Peyer's patch (tissue), 4 donors: ENCODE data around the gene COL13A1. TPM values are rescaled to one million over a fixed set of nuclear protein-coding genes. Genes with fewer than 3 reads are reported as not detected.

Experiments used
- DNase-seq, 3 donors: peaks; one replicate each; pipeline ENCODE4 v3.0.0-alpha.2; 2017 to 2019
- H3K27ac ChIP-seq, 4 donors: fragments of 200-600 bp; sonication (generic); one replicate each; pipeline ENCODE4 v1.5.1; 2016 to 2019
- H3K27me3 ChIP-seq, 2 donors: fragments of 200-600 bp; sonication (generic); one replicate each; pipeline ENCODE4 v1.5.1; 2019
- H3K36me3 ChIP-seq, 3 donors: fragments of 200-600 bp; sonication (generic); one replicate each; pipeline ENCODE4 v1.5.1; 2016 to 2019
- H3K4me1 ChIP-seq, 4 donors: fragments of 200-600 bp; sonication (generic); one replicate each; pipeline ENCODE4 v1.5.1; 2016 to 2019
- H3K4me3 ChIP-seq, 4 donors: fragments of 200-600 bp; sonication (generic); 1 replicate in 3 of 4; 2 replicates in 1 of 4; pipeline ENCODE4 v1.5.1; 2016 to 2019; ENCODE audit warnings: mild to moderate bottlenecking in 1 of 4
- H3K9me3 ChIP-seq, 4 donors: fragments of 200-600 bp; sonication (generic); one replicate each; pipeline ENCODE4 v1.5.1; 2016 to 2019; ENCODE audit warnings: mild to moderate bottlenecking in 1 of 4
- POLR2A ChIP-seq, 2 donors: fragments of 450-650 bp; IDR thresholded peaks; one replicate each; pipeline ENCODE4 v1.5.1; 2017; ENCODE audit warnings: antibody characterized with exemption in 2 of 2, mild to moderate bottlenecking in 2 of 2, moderate library complexity in 2 of 2
- total RNA-seq, 4 donors: library from RNA; depleted of rRNA; stranded (reverse); fragments of >200 nt; gene quantifications; one replicate each; pipeline ENCODE4 v1.1.0, GENCODE V29; 2016
- TF ChIP-seq, protein P1 (sequence below), 6 experiments: fragments of 450-650 bp in 4 of 6; fragments of 200-600 bp in 2 of 6; sonication (generic) in 1 of 6; IDR thresholded peaks; one replicate each; pipeline ENCODE4 v1.5.1; 2017 to 2019; ENCODE audit warnings: antibody characterized with exemption in 6 of 6, mild to moderate bottlenecking in 3 of 6, moderate library complexity in 1 of 6

Gene COL13A1
- total RNA-seq, 4 donors from 2014 or later: 0.94 to 6.6 (median 3.9) TPM; not detected in 1

DNA sequence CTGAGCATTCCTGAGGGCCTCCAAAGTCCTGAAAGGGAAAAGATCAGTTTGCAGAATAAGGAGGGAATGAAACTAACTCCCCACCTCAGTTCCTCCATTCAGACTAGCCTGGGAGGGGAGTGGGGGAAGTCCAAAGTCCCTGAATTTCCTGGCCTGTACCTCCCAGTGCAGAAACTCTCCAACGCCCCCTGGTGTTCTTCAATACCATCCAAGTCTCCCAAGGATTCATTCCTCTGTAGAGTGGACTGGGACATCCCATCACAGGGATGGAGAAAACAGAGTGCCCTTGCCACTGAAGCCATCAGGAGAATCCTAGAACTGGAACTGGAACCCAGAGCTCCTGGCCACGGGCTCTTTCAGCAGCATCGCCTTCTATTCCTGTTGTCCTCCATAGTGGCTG, 1.6 kb upstream of the COL13A1 start:
- peak in 2 of 3 donors; percentile 16 to 55 for DNase-seq
- no peaks in the 10 kb centered on the region for H3K9me3 ChIP-seq
- no peak overlapping the region for H3K4me3 ChIP-seq
- no peaks in the 10 kb centered on the region for H3K36me3 ChIP-seq
- TF ChIP-seq, protein P1, sequence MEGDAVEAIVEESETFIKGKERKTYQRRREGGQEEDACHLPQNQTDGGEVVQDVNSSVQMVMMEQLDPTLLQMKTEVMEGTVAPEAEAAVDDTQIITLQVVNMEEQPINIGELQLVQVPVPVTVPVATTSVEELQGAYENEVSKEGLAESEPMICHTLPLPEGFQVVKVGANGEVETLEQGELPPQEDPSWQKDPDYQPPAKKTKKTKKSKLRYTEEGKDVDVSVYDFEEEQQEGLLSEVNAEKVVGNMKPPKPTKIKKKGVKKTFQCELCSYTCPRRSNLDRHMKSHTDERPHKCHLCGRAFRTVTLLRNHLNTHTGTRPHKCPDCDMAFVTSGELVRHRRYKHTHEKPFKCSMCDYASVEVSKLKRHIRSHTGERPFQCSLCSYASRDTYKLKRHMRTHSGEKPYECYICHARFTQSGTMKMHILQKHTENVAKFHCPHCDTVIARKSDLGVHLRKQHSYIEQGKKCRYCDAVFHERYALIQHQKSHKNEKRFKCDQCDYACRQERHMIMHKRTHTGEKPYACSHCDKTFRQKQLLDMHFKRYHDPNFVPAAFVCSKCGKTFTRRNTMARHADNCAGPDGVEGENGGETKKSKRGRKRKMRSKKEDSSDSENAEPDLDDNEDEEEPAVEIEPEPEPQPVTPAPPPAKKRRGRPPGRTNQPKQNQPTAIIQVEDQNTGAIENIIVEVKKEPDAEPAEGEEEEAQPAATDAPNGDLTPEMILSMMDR (IDR thresholded peaks at IDR 0.05): peak in 4 of 6 experiments; percentile 42 to 56 (median 51)
- TF ChIP-seq POLR2A (IDR thresholded peaks at IDR 0.05): no peak
- H3K27me3 ChIP-seq: peaks cover 0 to 12% of the 10 kb centered on the region in 2 donors
- H3K4me1 ChIP-seq: peaks cover 0 to 31% (median 0%) of the 10 kb centered on the region in 4 donors
- no peak overlapping the region for H3K27ac ChIP-seq

DNA sequence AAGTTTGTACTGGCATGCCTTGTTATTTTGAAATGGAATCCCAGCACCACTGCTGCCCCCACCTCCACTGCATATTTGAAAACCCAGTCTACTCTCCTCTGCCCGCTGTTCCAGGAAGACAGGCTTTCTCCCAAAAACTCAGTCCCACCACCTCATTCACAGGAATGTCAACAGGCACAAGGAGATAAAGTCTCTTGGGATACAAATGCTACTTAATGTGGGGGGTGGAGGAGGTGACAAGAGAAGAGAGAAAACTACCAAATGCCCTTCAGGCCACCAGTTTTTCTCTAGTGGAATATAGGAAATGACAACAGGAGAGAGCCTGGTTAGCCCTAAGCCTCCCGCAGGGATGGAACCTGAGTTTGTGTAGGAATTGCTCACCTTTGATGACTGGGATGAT, 1.0 kb upstream of the COL13A1 start:
- no peak for TF ChIP-seq POLR2A (IDR thresholded peaks at IDR 0.05)
- TF ChIP-seq, protein P1 (IDR thresholded peaks at IDR 0.05): no peak
- Histone ChIP-seq H3K27me3 (peaks cover 0 to 12% of the 10 kb centered on the region in 2 donors), H3K4me1 (peaks cover 0 to 31% (median 0%) of the 10 kb centered on the region in 4 donors), H3K9me3 (no peaks in the 10 kb centered on the region), H3K27ac (no peak overlapping the region), H3K36me3 (no peaks in the 10 kb centered on the region), H3K4me3 (no peak overlapping the region)
- DNase-seq: no peak

DNA sequence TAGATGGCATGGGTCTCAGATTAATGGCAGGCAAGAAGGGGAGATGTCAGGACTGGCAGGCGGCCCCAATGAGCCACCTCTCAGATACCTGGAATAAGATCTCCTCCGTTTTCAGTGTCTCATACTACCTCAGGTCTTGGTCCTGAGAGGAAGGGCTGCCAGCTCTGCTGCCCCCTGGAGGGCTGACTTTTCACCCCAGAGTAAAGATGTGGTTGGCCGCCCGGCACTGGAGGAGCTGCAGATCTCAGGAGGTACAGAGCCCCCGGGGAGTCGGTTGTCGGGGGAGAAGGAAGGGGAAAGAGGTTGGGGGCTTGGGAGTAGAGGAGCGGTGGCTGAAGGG, 642 bp upstream of the COL13A1 start:
- Histone ChIP-seq H3K27ac (no peak overlapping the region), H3K4me3 (peak overlapping the region in 2 of 4 donors; percentile 35 to 54), H3K4me1 (peaks cover 0 to 31% (median 0%) of the 10 kb centered on the region in 4 donors), H3K27me3 (peaks cover 0 to 12% of the 10 kb centered on the region in 2 donors), H3K36me3 (no peaks in the 10 kb centered on the region), H3K9me3 (no peaks in the 10 kb centered on the region)
- peak in 2 of 3 donors; percentile 60 to 62 for DNase-seq
- TF ChIP-seq POLR2A (IDR thresholded peaks at IDR 0.05): no peak
- TF ChIP-seq, protein P1 (IDR thresholded peaks at IDR 0.05): peak in 5 of 6 experiments; percentile 25 to 33 (median 31)

DNA sequence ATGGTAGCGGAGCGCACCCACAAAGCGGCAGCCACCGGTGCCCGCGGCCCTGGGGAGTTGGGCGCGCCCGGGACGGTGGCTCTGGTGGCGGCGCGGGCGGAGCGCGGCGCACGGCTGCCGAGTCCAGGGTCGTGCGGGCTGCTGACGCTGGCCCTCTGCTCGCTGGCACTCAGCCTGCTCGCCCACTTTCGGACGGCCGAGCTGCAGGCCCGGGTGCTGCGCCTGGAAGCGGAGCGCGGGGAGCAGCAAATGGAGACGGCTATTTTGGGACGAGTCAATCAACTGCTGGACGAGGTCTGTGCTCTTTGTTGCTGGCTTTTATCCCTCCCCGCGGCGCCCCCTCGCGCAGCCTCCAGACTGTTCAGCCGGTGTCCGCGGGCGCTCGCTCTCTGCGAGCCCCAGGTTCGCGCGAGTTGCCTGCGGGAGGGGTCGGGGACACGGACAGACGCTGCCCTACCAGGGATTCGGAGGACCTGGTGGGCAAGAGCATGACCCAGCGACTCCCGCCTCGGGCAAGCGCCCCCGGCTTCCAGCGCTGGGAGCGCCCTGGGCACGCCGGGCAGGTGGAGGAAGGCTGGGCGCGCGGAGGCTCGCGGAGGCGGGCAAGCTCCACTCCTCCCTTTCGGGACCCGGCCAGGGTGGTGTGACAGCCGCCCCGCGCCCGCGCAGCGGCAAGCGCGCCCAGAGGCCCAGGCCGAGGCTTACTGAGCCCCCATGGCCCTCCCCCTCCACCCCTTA, 887 bp downstream of the COL13A1 start:
- DNase-seq: no peak
- Histone ChIP-seq H3K27ac (peak overlapping the region in 1 of 4 donors; percentile 4), H3K4me1 (peaks cover 0 to 31% (median 0%) of the 10 kb centered on the region in 4 donors), H3K4me3 (peak overlapping the region; percentile 27 to 54 (median 34)), H3K36me3 (no peaks in the 10 kb centered on the region), H3K9me3 (no peaks in the 10 kb centered on the region), H3K27me3 (peaks cover 0 to 12% of the 10 kb centered on the region in 2 donors)
- TF ChIP-seq POLR2A (IDR thresholded peaks at IDR 0.05): no peak
- TF ChIP-seq, protein P1 (IDR thresholded peaks at IDR 0.05): no peak

DNA sequence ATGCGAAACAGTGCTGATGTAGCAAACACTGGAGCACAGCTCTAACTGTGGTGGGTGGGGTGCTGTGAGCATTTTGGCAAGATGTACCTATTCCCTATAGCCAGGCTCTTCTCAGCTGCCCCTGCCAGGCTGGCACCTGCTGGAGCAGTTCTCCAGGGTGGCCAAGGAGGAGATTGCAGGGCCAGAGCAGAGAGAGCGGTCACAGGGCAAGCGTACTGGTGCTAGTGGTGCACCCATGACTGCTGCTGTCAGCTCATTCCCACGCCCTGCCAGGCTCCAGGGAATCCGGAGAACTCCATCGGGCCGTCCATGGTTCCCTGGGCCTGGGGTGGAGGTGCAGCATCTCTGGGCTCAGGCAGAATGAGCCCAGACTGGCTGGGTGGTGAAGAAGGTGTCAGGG, 2.1 kb downstream of the COL13A1 start:
- peaks cover 0 to 31% (median 0%) of the 10 kb centered on the region in 4 donors for H3K4me1 ChIP-seq
- H3K36me3 ChIP-seq: no peaks in the 10 kb centered on the region
- no peak for DNase-seq
- no peaks in the 10 kb centered on the region for H3K9me3 ChIP-seq
- TF ChIP-seq, protein P1 (IDR thresholded peaks at IDR 0.05): no peak
- no peak for TF ChIP-seq POLR2A (IDR thresholded peaks at IDR 0.05)
- peaks cover 0 to 12% of the 10 kb centered on the region in 2 donors for H3K27me3 ChIP-seq
- no peak overlapping the region for H3K4me3 ChIP-seq
- H3K27ac ChIP-seq: no peak overlapping the region
